ENCODE data around the gene DKK2. TPM values are rescaled to one million over a fixed set of nuclear protein-coding genes. Genes with fewer than 3 reads are reported as not detected.

DKK2 gene
- not detected in 2 replicates for total RNA-seq (2021)
- percentile 14 among the genes with signal in this experiment for Bru-seq, nascent RNA
- percentile 9 among the genes with signal in this experiment for BruChase-seq, experiment 1, labeled RNA remaining after a 2-hour chase
- BruChase-seq, experiment 2, labeled RNA remaining after a 6-hour chase, result percentile 7 among the genes with signal in this experiment
- long read RNA-seq, result 0 reads

- ChIA-PET POLR2A (ENCODE audit: unreplicated experiment) (no interaction called here), CTCF (no interaction called here)
- Histone ChIP-seq H3F3A (ENCODE audit: insufficient read depth, low read depth) (no peaks in the 10 kb centered on the region), H3K9me2 (ENCODE audit: insufficient read depth) (no peaks in the 10 kb centered on the region), H3K4me2 (no peak within 1 kb of the TSS), H4K20me1 (ENCODE audit: insufficient read depth) (no peaks in the 10 kb centered on the region), H3K79me2 (ENCODE audit: low read depth) (no peaks in the 10 kb centered on the region), H3K4me3 (no peak within 1 kb of the TSS), H3K27me3 (ENCODE audit: insufficient read depth, low read depth) (no peaks in the 10 kb centered on the region), H3K36me3 (ENCODE audit: low read depth) (no peaks in the 10 kb centered on the region), H2AFZ (no peak within 1 kb of the TSS), H3K9me3 (ENCODE audit: insufficient read depth, low read depth) (no peaks in the 10 kb centered on the region), H3K4me1 (replicated peaks; ENCODE audit: insufficient read depth) (no peaks in the 10 kb centered on the region), H3K27ac (no peak within 1 kb of the TSS)
- no peak for DNase-seq
- TF ChIP-seq, protein P1, sequence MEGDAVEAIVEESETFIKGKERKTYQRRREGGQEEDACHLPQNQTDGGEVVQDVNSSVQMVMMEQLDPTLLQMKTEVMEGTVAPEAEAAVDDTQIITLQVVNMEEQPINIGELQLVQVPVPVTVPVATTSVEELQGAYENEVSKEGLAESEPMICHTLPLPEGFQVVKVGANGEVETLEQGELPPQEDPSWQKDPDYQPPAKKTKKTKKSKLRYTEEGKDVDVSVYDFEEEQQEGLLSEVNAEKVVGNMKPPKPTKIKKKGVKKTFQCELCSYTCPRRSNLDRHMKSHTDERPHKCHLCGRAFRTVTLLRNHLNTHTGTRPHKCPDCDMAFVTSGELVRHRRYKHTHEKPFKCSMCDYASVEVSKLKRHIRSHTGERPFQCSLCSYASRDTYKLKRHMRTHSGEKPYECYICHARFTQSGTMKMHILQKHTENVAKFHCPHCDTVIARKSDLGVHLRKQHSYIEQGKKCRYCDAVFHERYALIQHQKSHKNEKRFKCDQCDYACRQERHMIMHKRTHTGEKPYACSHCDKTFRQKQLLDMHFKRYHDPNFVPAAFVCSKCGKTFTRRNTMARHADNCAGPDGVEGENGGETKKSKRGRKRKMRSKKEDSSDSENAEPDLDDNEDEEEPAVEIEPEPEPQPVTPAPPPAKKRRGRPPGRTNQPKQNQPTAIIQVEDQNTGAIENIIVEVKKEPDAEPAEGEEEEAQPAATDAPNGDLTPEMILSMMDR (conservative IDR thresholded peaks at IDR 0.05), result no peak
- TF ChIP-seq EZH2 (IDR thresholded peaks at IDR 0.05; ENCODE audit: low read depth), result no peak
- intact Hi-C loops (cut with micrococcal nuclease; ENCODE audit: unreplicated experiment), result no loop called here
- no TSS peak for BruUV-seq (replicated peaks)
Measured at GRCh38 chr4:107035819-107036583, at the start of gene DKK2. Gene DKK2, minus strand, starts transcription at chr4:107036313. Its CDS starts 722 bp downstream, at chr4:107035591.

- DNase-seq, result no peak
- Histone ChIP-seq H3K27ac (no peak overlapping the region), H3K4me2 (no peak overlapping the region), H3K4me3 (no peak overlapping the region), H3K4me1 (replicated peaks; ENCODE audit: insufficient read depth) (no peaks in the 10 kb centered on the region), H3K9me2 (ENCODE audit: insufficient read depth) (no peaks in the 10 kb centered on the region), H3K27me3 (ENCODE audit: insufficient read depth, low read depth) (no peaks in the 10 kb centered on the region), H3K36me3 (ENCODE audit: low read depth) (no peaks in the 10 kb centered on the region), H3K79me2 (ENCODE audit: low read depth) (no peaks in the 10 kb centered on the region), H2AFZ (no peak overlapping the region), H3F3A (ENCODE audit: insufficient read depth, low read depth) (no peaks in the 10 kb centered on the region), H3K9me3 (ENCODE audit: insufficient read depth, low read depth) (no peaks in the 10 kb centered on the region), H4K20me1 (ENCODE audit: insufficient read depth) (no peaks in the 10 kb centered on the region)
- no TSS peak for BruUV-seq (replicated peaks)
- CTCF ChIA-PET, result no interaction called here
- TF ChIP-seq EZH2 (IDR thresholded peaks at IDR 0.05; ENCODE audit: low read depth), result no peak
- TF ChIP-seq, protein P1 (conservative IDR thresholded peaks at IDR 0.05), result no peak
- intact Hi-C loops (cut with micrococcal nuclease; ENCODE audit: unreplicated experiment), result no loop called here
- POLR2A ChIA-PET (ENCODE audit: unreplicated experiment), result no interaction called here
Measured at GRCh38 chr4:107077192-107077591, 41.1 kb upstream of the DKK2 start.

DNA sequence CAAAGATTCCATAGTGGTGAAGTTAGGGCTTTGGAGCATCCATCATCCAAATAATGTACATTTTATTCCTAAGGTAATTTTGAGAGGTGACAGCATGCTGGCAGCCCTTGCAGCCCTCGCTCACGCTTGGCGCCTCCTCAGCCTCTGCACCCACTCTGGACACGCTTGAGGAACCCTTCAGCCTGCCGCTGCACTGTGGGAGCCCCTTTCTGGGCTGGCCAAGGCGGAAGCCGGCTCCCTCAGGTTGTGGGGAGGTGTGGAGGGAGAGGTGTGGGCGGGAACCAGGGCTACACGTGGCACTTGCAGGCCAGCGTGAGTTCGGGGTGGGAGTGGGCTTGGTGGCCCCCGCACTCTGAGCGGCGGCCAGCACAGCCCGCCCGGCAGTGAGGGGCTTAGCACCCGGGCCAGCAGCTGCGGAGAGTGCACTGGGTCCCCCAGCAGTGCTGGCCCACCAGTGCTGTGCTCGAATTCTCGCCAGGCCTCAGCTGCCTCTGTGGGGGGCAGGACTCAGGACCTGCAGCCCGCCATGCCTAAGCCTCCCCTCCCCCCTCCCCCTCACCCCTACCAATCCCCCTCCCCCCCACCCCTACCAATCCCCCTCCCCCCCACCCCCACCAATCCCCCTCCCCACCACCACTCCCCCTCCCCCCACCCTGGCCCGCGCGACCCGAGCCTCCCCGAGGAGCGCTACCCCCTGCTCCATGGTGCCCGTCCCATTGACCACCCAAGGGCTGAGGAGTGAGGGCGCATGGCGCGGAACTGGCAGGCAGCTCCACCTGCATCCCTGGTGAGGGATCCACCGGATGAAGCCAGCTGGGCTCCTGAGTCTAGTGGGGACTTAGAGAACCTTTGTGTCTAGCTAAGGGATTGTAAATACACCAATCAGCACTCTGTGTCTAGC is 37.0 kb upstream of the DKK2 start:
- no peaks in the 10 kb centered on the region for H3K4me1 ChIP-seq (replicated peaks; ENCODE audit: insufficient read depth)
- DNase-seq, result no peak
- no peak overlapping the region for H3K4me2 ChIP-seq
- H3K9me3 ChIP-seq (ENCODE audit: insufficient read depth, low read depth), result no peaks in the 10 kb centered on the region
- intact Hi-C loops (cut with micrococcal nuclease; ENCODE audit: unreplicated experiment), result no loop called here
- no peaks in the 10 kb centered on the region for H4K20me1 ChIP-seq (ENCODE audit: insufficient read depth)
- BruUV-seq (replicated peaks), result no TSS peak
- no peaks in the 10 kb centered on the region for H3K9me2 ChIP-seq (ENCODE audit: insufficient read depth)
- H3F3A ChIP-seq (ENCODE audit: insufficient read depth, low read depth), result no peaks in the 10 kb centered on the region
- ChIA-PET CTCF (no interaction called here), POLR2A (ENCODE audit: unreplicated experiment) (no interaction called here)
- H3K27ac ChIP-seq, result no peak overlapping the region
- TF ChIP-seq EZH2 (IDR thresholded peaks at IDR 0.05; ENCODE audit: low read depth), result no peak
- TF ChIP-seq, protein P1 (conservative IDR thresholded peaks at IDR 0.05), result no peak
- H3K4me3 ChIP-seq, result no peak overlapping the region
- no peaks in the 10 kb centered on the region for H3K36me3 ChIP-seq (ENCODE audit: low read depth)
- H2AFZ ChIP-seq, result no peak overlapping the region
- H3K79me2 ChIP-seq (ENCODE audit: low read depth), result no peaks in the 10 kb centered on the region
- no peaks in the 10 kb centered on the region for H3K27me3 ChIP-seq (ENCODE audit: insufficient read depth, low read depth)
